Neural cell (in vitro differentiated cells): Measurements from ENCODE around the gene FAM240A. TPM values are rescaled to one million over a fixed set of nuclear protein-coding genes. Genes with fewer than 3 reads are reported as not detected.

Experiments
- H2AFZ ChIP-seq: fragments of 200-600, 300-800 bp; sonication (generic), shearing (Covaris generic); 2 replicates; pipeline ENCODE4 v1.6.0; 2014; ENCODE audit warnings: low read depth, mild to moderate bottlenecking, antibody characterized with exemption, low read length, moderate library complexity
- H3F3A ChIP-seq: fragments of 200-600 bp; shearing (Covaris generic); 2 replicates; pipeline ENCODE4 v1.6.1; 2016; ENCODE audit warnings: mild to moderate bottlenecking, moderate library complexity, mixed read lengths, antibody characterized with exemption, low read length; ENCODE audit not compliant: insufficient read depth, poor library complexity, severe bottlenecking
- H3K27ac ChIP-seq: fragments of 200-600, 300-800 bp; sonication (generic), shearing (Covaris generic); 2 replicates; pipeline ENCODE4 v1.5.1; 2014; ENCODE audit warnings: mild to moderate bottlenecking, low read length, moderate library complexity
- H3K27me3 ChIP-seq: fragments of 300-800, 200-600 bp; sonication (generic), shearing (Covaris generic); 2 replicates; pipeline ENCODE4 v1.6.0; 2014; ENCODE audit warnings: mild to moderate bottlenecking, low read depth, low read length, moderate library complexity; ENCODE audit not compliant: insufficient read depth
- H3K36me3 ChIP-seq: fragments of 300-800, 200-600 bp; sonication (generic), shearing (Covaris generic); 2 replicates; pipeline ENCODE4 v1.5.1; 2014; ENCODE audit warnings: mild to moderate bottlenecking, antibody characterized with exemption, low read length, moderate library complexity; ENCODE audit not compliant: insufficient read depth
- H3K4me2 ChIP-seq: fragments of 300-800, 200-600 bp; sonication (generic), shearing (Covaris generic); 2 replicates; pipeline ENCODE4 v1.6.0; 2014; ENCODE audit warnings: mild to moderate bottlenecking, low read length
- H3K4me3 ChIP-seq: fragments of 300-800, 200-600 bp; sonication (generic), shearing (Covaris generic); 2 replicates; pipeline ENCODE4 v1.5.1; 2014; ENCODE audit warnings: mild to moderate bottlenecking, low read length, moderate library complexity
- H3K79me2 ChIP-seq: fragments of 200-600 bp; shearing (Covaris generic); replicated peaks from 2 replicates; pipeline ENCODE4 v1.6.0; 2014; ENCODE audit warnings: mild to moderate bottlenecking, low read length, moderate library complexity; ENCODE audit not compliant: insufficient read depth
- H3K9ac ChIP-seq: fragments of 300-800, 200-600 bp; sonication (generic), shearing (Covaris generic); 2 replicates; pipeline ENCODE4 v1.6.1; 2016; ENCODE audit warnings: mild to moderate bottlenecking, low read length, mixed read lengths
- H3K9me2 ChIP-seq: fragments of 200-600 bp; shearing (Covaris generic); 2 replicates; pipeline ENCODE4 v1.6.1; 2016; ENCODE audit warnings: mild to moderate bottlenecking, low read length, mixed read lengths; ENCODE audit not compliant: insufficient read depth
- H3K9me3 ChIP-seq: fragments of 200-600, 300-800 bp; sonication (generic), shearing (Covaris generic); 2 replicates; pipeline ENCODE4 v1.6.1; 2016; ENCODE audit warnings: mild to moderate bottlenecking, mixed run types, low read length, moderate library complexity, mixed read lengths
- H4K20me1 ChIP-seq: fragments of 200-600 bp; shearing (Covaris generic); 2 replicates; pipeline ENCODE4 v1.6.1; 2016; ENCODE audit warnings: mild to moderate bottlenecking, mixed run types; ENCODE audit not compliant: insufficient read depth
- CTCF ChIP-seq: fragments of 450-650 bp; IDR thresholded peaks from 2 replicates; pipeline ENCODE4 v1.5.1; 2014; ENCODE audit warnings: antibody characterized with exemption, mild to moderate bottlenecking, moderate library complexity; ENCODE audit not compliant: poor library complexity, severe bottlenecking
- EP300 ChIP-seq: fragments of 450-650 bp; conservative IDR thresholded peaks from 2 replicates; pipeline ENCODE4 v1.6.1; 2014; ENCODE audit warnings: antibody characterized with exemption, mild to moderate bottlenecking, moderate library complexity; ENCODE audit not compliant: poor library complexity, severe bottlenecking
- EZH2 ChIP-seq: fragments of 200-600, 300-800 bp; shearing (Covaris generic), sonication (generic); IDR thresholded peaks from 2 replicates; pipeline ENCODE4 v1.6.1; 2014; ENCODE audit warnings: antibody characterized with exemption, low read length, borderline replicate concordance, mild to moderate bottlenecking; ENCODE audit not compliant: insufficient read depth, poor library complexity, severe bottlenecking
- MXI1 ChIP-seq: fragments of 450-650 bp; conservative IDR thresholded peaks from 2 replicates; pipeline ENCODE4 v1.6.1; 2014; ENCODE audit warnings: antibody characterized with exemption, mild to moderate bottlenecking; ENCODE audit not compliant: poor library complexity, severe bottlenecking
- POLR2AphosphoS5 ChIP-seq: IDR thresholded peaks from 2 replicates; pipeline ENCODE4 v1.6.1; 2012
- RAD21 ChIP-seq: fragments of 450-650 bp; conservative IDR thresholded peaks from 2 replicates; pipeline ENCODE4 v1.6.1; 2014; ENCODE audit warnings: antibody characterized with exemption, mild to moderate bottlenecking, moderate library complexity
- SMC3 ChIP-seq: fragments of 450-650 bp; conservative IDR thresholded peaks from 2 replicates; pipeline ENCODE4 v1.6.1; 2014; ENCODE audit warnings: antibody characterized with exemption, mild to moderate bottlenecking, moderate library complexity; ENCODE audit not compliant: poor library complexity
- TAF1 ChIP-seq: IDR thresholded peaks from 2 replicates; pipeline ENCODE4 v1.6.1; 2012; ENCODE audit warnings: low read depth
- polyA plus RNA-seq: library from polyadenylated mRNA; depleted of rRNA; stranded (reverse); fragments of >200 nt; gene quantifications from 2 replicates; pipeline ENCODE4 v1.2.3, GENCODE V29; 2014
- TF ChIP-seq, protein P1 (sequence below): IDR thresholded peaks from 2 replicates; pipeline ENCODE4 v1.6.1; 2012; ENCODE audit warnings: borderline replicate concordance

FAM240A gene
- polyA plus RNA-seq, 1 donor from 2014 or later, result not detected

DNA sequence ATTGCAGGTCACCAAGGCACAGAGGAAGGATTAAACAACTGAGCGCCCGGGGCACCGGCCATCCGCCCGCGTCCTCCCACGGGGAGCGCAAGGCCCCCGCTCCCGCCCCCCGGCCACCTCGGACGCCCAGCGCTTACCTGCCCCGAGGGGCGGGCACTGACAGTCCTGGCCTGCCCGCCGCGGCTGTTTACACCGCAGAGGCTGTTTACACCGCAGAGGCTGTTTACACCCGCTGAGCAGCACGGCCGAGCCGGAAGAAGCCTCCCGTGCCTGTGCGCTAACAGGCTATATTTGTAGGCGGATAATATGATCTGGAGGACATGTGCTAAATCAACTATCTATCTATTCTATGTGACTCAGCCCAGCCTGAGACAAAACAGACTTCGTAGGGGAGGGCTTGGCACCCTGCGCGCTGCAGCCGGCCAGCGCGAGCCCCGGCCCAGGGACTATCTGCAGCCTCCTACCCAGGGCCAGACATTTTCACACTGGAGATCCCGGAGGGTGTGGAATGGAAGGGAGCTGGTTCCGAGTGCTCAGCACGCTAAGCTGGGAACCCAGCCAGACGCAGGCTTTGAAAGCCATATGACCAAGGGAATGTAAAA is 46.2 kb upstream of the FAM240A start, which contains the start of gene LRRC2:
TSS of gene LRRC2 (minus strand) at position 263 of the 602 bp plus-strand sequence. CDS start 14,711 bp downstream, outside the sequence.
- H3K9ac ChIP-seq, result no peak within 1 kb of the TSS
- H3K79me2 ChIP-seq, result no peaks in the 10 kb centered on the region

GRCh38 chr3:46571684-46572083 is 40.6 kb upstream of the FAM240A start:
- Histone ChIP-seq H3K9me2 (no peaks in the 10 kb centered on the region), H3K9ac (no peak overlapping the region), H3K36me3 (no peaks in the 10 kb centered on the region), H3K4me2 (no peak overlapping the region), H4K20me1 (no peaks in the 10 kb centered on the region), H3K4me3 (no peak overlapping the region), H3K9me3 (no peaks in the 10 kb centered on the region), H3K27ac (no peak overlapping the region), H3F3A (no peaks in the 10 kb centered on the region), H2AFZ (no peak overlapping the region), H3K79me2 (no peaks in the 10 kb centered on the region), H3K27me3 (peaks cover 24% of the 10 kb centered on the region)
- no peak for TF ChIP-seq POLR2AphosphoS5
- TF ChIP-seq EZH2, result no peak

More for the DNA sequence above, 46.2 kb upstream of the FAM240A start, which contains the start of gene LRRC2:
- Histone ChIP-seq H3K4me3 (peak within 1 kb of the TSS; percentile 57), H3K4me2 (no peak within 1 kb of the TSS), H3K9me2 (no peaks in the 10 kb centered on the region), H3K27ac (no peak within 1 kb of the TSS), H2AFZ (no peak within 1 kb of the TSS), H3F3A (no peaks in the 10 kb centered on the region), H3K27me3 (peaks cover 15% of the 10 kb centered on the region), H3K36me3 (no peaks in the 10 kb centered on the region), H3K9me3 (no peaks in the 10 kb centered on the region), H4K20me1 (no peaks in the 10 kb centered on the region)
- TF ChIP-seq RAD21 (no peak), POLR2AphosphoS5 (peak; percentile 14)
- TF ChIP-seq, protein P1, sequence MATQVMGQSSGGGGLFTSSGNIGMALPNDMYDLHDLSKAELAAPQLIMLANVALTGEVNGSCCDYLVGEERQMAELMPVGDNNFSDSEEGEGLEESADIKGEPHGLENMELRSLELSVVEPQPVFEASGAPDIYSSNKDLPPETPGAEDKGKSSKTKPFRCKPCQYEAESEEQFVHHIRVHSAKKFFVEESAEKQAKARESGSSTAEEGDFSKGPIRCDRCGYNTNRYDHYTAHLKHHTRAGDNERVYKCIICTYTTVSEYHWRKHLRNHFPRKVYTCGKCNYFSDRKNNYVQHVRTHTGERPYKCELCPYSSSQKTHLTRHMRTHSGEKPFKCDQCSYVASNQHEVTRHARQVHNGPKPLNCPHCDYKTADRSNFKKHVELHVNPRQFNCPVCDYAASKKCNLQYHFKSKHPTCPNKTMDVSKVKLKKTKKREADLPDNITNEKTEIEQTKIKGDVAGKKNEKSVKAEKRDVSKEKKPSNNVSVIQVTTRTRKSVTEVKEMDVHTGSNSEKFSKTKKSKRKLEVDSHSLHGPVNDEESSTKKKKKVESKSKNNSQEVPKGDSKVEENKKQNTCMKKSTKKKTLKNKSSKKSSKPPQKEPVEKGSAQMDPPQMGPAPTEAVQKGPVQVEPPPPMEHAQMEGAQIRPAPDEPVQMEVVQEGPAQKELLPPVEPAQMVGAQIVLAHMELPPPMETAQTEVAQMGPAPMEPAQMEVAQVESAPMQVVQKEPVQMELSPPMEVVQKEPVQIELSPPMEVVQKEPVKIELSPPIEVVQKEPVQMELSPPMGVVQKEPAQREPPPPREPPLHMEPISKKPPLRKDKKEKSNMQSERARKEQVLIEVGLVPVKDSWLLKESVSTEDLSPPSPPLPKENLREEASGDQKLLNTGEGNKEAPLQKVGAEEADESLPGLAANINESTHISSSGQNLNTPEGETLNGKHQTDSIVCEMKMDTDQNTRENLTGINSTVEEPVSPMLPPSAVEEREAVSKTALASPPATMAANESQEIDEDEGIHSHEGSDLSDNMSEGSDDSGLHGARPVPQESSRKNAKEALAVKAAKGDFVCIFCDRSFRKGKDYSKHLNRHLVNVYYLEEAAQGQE, result no peak

DNA sequence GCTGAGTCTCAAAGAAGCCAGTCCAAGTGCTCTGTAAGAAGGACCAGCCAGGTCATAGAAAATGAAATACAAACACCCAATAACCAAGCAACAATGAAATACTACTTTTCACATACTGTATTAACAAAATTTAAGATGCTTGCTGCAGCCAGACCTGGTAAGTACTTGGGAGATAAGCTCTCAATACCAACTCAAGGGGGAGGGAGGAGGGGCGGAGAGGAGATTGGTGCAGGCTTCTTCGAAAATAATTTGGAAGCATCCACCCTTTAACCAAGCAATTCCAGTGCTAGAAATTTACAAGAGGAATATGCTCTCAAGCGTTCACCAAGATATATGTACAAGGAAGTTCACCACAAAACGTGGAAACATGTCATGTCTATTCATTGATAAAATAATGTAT is 38.6 kb upstream of the FAM240A start:
- Histone ChIP-seq H3K4me2 (no peak overlapping the region), H3K9ac (no peak overlapping the region), H3K27ac (no peak overlapping the region), H2AFZ (no peak overlapping the region), H3K9me3 (no peaks in the 10 kb centered on the region), H3K27me3 (peaks cover 44% of the 10 kb centered on the region), H3K79me2 (no peaks in the 10 kb centered on the region), H3F3A (no peaks in the 10 kb centered on the region), H4K20me1 (no peaks in the 10 kb centered on the region), H3K9me2 (no peaks in the 10 kb centered on the region), H3K36me3 (no peaks in the 10 kb centered on the region), H3K4me3 (no peak overlapping the region)
- TF ChIP-seq EZH2 (no peak), RAD21 (no peak), SMC3 (no peak), MXI1 (no peak), POLR2AphosphoS5 (no peak), TAF1 (no peak), CTCF (no peak), EP300 (no peak)
- TF ChIP-seq, protein P1, result no peak
